GM18498 (cell line): ENCODE data around the gene DDAH1.

ENCODE experiments used
- ATAC-seq: cut with Tn5 transposase; IDR thresholded peaks from one replicate; pipeline ENCODE4 v1.9.1; 2021; ENCODE audit warnings: mild to moderate bottlenecking, moderate library complexity; ENCODE audit not compliant: unreplicated experiment

Gene DDAH1

GRCh38 chr1:85445906-85446305, 19.1 kb downstream of the DDAH1 start:
- no peak for ATAC-seq

DNA sequence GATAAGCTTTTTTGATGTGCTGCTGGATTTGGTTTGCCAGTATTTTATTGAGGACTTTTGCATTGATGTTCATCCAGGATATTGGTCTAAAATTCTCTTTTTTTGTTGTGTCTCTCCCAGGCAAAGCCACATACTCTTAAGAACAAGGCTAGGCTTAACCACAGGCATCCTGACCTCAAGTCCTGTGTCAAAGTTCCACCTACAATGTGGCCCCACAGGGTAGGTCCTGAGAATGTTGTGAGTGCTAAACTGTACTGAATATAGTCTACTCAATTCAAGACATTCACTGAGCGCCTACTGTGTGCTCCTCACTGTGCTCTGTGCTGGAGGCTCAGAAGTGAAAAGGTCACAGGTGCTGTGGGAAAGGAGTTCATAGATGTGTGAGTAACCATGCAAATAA, 20.6 kb downstream of the DDAH1 start:
- no peak for ATAC-seq

DNA sequence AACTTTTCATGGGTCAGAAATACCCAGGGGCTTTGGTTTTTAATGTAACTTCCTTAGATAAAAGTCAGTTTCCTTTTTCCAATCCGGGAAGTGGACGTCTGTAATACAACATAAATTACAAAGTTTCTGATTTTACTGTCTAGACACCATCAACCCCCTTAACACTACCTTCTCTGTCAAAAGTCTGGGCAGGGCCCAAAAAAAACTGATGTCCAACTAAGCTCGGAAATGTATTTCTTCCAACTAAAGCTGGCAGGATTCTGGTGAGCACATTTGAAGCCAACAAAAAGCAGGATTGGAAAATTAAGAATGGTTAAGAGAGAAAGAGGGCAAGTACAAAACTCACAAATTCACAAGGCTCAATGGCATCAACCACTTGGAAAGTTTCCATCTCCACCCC, 24.3 kb downstream of the DDAH1 start:
- ATAC-seq = no peak

DNA sequence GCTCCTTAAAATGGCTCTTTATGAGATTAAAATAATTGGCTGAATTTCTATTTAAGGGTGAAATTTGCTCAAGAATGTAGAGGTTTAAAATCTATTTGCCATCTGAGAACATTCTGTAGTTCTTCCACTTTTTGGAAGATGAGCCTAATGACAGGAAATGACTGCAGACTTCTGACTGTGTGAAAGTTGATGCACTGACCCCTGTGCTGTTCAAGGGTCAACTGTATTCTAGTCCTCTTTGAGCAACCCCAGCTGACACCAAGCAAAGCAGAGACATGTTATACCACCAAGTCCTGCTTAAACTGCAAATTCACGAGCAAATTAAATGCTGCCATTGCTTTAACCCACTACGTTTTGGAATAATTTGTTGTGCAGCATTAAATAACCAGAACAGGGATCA, 26.6 kb downstream of the DDAH1 start:
- no peak for ATAC-seq

DNA sequence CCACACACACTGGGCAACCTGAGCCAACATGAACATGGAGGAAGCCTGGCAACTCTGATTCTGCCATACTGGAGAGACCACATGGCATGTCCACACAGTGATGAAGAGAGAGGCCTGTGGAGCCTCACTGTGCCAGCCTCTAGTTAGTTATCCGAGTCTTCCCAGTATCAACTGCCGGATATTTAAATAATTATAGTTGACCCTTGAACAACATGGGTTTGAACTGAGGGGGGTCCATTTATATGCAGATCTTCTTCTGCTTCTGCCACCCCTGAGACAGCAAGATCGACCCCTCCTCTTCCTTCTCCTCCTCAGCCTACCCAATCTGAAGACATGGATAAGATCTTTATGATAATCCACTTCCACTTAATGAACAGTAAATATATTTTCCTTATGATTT, 27.8 kb downstream of the DDAH1 start:
- no peak for ATAC-seq

DNA sequence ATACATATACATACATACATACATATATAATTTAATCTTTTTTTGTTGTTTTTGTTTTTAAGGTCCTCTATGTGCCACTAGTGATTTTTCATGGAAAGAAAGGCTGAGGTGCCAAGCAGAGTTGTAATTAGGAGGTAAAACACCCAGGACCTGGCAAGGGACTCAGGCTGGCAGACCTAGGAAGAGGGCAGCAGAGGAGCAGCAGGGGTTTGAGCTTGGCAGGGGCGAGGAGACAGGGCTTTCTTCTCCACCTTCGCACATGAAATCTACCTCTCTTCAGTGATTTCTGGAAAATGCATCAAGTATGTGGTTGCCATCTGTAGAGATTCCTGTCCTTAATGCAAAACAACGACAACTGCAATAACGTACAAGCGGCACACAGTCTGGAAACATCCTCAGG, 31.9 kb downstream of the DDAH1 start:
- ATAC-seq = no peak

GRCh38 chr1:85428471-85429089, 36.4 kb downstream of the DDAH1 start:
- no peak for ATAC-seq

DNA sequence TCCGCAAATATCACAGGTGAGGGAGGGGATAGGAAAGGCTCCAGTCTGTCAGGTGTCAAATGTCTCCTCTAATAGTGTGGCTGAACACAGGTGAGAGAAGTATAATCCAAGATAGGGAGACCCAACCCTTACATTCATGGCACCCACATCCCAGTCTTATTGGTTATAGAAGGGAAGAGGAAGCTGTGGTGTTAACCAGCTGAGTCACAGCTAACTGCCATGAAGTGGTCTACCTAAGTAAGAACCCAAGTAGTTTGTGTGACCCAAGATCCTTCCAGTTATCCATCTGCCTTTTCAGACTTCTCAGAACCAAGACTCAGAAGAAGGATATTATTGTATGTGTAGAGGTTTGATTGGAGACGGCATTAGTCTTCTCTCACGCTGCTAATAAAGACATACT, 37.1 kb downstream of the DDAH1 start:
- ATAC-seq = no peak

DNA sequence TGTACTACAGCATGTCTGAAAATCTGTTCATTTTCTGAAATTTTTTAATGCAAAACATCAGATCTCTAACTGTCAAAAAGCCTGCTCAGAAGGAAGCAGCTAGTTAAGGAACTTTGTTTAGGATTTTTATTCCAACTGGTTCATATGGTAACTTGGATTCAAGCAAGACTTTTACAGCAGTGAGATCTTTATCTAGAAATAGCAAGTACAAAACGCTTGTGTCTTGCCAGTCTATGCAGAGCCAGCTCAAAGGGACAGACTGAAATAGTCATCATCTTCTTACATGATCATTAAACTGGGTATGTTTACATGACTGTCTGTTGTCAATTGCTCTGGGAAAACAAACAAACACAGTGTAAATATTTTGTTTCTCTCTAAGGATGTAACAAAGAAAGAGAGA, 37.6 kb downstream of the DDAH1 start:
- no peak for ATAC-seq

- ATAC-seq = no peak
These were observed 43.8 kb downstream of the DDAH1 start for GRCh38 chr1:85421179-85421578.

- no peak for ATAC-seq
These were observed 44.8 kb downstream of the DDAH1 start for GRCh38 chr1:85420199-85420598.

DNA sequence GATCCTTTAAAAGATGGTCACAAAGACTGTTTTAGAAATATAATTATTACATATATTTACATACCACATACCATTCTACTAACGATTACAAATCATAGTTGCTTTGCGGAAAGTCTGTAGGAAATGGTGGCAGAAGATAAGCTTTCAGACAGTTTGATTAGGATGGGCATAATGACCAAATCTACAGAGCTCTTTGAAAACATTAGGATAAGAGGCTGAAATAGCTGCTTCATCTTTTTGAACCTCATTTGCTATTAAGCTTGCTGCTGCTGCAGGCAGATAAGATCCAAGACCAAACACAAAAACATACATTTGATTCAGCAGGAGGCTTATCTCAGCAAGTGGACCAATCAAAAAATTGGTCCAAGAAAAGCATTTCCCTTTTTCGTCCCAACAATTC, 47.1 kb downstream of the DDAH1 start:
- ATAC-seq = no peak

GRCh38 chr1:85417017-85417416, 47.9 kb downstream of the DDAH1 start:
- ATAC-seq = no peak

DNA sequence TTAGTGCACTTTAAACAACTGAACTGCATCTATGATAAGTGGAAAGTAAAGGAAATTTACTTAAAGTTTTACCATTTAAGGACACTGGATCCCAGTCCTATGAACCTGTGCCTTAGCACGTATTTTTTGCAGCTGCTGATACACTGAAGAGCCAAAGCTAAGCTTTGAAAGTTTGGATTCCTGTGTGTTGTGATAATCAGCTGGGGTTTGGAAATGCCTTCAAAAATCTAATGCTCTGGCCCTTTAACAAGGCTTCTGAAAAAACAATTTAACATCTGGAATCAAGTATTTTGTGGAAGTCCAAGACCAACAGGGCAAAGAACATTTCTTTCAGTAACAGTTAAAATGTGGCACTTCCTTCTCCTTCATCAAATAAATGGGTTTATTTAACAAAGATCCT, 51.8 kb downstream of the DDAH1 start:
- ATAC-seq = no peak

DNA sequence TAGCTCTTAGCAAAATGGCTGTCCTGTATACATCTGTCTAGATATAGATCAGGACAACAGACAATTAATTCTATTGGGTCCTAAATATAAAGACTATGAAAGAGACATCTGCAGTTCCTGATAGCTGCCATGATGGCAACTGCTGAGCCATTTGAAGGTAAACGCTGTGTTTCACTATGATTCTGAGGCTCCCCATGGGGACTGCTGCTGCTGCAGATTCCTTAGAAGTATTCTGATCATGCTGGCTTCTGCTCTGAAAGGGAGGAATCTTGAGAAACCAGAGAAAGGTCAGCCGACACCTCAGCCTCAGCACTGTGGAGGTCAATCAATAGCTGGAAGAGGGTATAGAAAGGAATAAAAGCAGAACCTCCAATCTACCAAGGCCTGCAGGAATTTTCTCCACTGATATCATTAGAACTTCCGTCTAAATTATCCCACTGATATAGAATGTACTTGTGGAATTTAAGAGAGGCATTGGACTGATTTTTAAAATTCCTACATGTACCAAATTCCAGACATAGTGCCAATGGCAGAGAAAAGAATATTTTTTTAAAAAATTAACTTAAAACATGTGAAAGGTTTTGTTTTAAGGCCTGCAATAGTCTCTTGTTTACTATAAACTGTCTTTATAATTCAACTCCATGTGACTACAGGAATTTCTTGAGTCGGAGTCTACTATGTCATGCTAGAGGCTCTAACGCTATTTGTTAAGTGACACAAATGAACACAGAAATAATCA, 53.2 kb downstream of the DDAH1 start:
- ATAC-seq = no peak

DNA sequence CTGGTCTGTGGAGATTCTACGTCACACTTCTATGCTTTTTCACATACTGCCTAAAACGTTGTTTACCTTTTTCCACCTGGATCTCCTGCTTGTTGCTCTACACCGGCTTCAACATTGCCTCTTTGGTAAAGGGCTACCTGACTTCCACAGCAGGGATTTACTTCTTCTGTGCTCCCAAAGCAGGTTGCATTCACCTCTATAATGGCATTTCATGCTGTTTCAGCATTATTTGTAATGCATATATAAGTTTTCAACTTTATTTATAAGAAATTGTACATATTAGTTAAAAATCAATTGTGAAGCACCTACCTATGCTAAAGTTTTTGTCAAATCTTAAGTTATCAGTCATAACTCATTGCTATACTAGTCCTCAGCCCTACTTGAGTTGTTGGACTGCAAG, 55.4 kb downstream of the DDAH1 start:
- no peak for ATAC-seq

GRCh38 chr1:85407746-85408377, 57.1 kb downstream of the DDAH1 start:
- no peak for ATAC-seq

DNA sequence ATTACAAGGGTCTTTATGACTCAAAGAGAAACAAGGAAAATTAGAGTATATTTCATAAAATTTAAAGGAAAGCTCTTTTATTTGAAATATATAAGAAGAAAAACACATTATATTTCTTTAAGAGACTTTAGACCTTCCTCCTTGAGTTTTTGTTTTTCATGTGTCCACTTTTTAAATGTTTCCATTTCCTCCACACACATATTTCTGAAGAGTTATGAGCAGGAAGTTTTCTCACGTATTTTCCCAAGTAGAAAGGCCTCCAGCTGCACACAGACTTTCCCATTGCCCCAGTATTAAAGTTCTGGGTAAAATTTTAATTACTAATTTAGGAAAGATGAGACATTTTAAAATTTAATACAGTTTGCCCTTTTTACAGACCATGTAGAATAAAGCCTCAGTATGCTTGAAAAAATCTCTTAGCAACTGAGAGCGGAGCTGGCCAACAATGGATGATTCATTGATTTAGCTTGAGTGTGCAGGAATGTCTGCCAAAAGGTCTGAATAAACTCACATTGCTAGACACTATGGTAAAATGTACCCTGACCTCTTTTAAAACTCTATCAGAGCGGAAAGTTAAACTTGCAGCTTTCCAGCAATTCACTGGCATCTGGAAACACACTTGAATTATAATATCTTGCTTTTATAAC, 57.9 kb downstream of the DDAH1 start:
- ATAC-seq = no peak

- ATAC-seq = no peak
These were observed 58.9 kb downstream of the DDAH1 start for GRCh38 chr1:85406081-85406480.

GRCh38 chr1:85404408-85404807, 60.6 kb downstream of the DDAH1 start:
- no peak for ATAC-seq

- ATAC-seq = no peak
These were observed 66.4 kb downstream of the DDAH1 start for GRCh38 chr1:85398391-85399064.
